GM21528 (cell line): Measurements from ENCODE around the gene NOL4L.

Source experiments
- ATAC-seq: cut with Tn5 transposase; IDR thresholded peaks from one replicate; pipeline ENCODE4 v1.9.1; 2021; ENCODE audit warnings: mild to moderate bottlenecking, moderate library complexity; ENCODE audit not compliant: unreplicated experiment, low FRiP score

The NOL4L gene

GRCh38 chr20:32614772-32615171, 29.6 kb upstream of the NOL4L start:
- no peak for ATAC-seq

- no peak for ATAC-seq
Measured at GRCh38 chr20:32614303-32614702, 29.2 kb upstream of the NOL4L start.

- ATAC-seq = no peak
Measured at GRCh38 chr20:32613192-32614053, 28.3 kb upstream of the NOL4L start.

GRCh38 chr20:32612351-32613191, 27.4 kb upstream of the NOL4L start:
- no peak for ATAC-seq

- no peak for ATAC-seq
Measured at GRCh38 chr20:32611868-32612267, 26.7 kb upstream of the NOL4L start.

- no peak for ATAC-seq
Measured at GRCh38 chr20:32611286-32611685, 26.2 kb upstream of the NOL4L start.

- no peak for ATAC-seq
Measured at GRCh38 chr20:32610472-32611218, 25.5 kb upstream of the NOL4L start.

- ATAC-seq = no peak
Measured at GRCh38 chr20:32609993-32610392, 24.9 kb upstream of the NOL4L start.

GRCh38 chr20:32609111-32609773, 24.1 kb upstream of the NOL4L start:
- no peak for ATAC-seq

GRCh38 chr20:32608664-32609015, 23.5 kb upstream of the NOL4L start:
- ATAC-seq = no peak

GRCh38 chr20:32607727-32608663, 22.9 kb upstream of the NOL4L start:
- no peak for ATAC-seq

- no peak for ATAC-seq
Measured at GRCh38 chr20:32607324-32607723, 22.2 kb upstream of the NOL4L start.

- no peak for ATAC-seq
Measured at GRCh38 chr20:32606790-32607189, 21.7 kb upstream of the NOL4L start.

- ATAC-seq = no peak
Measured at GRCh38 chr20:32606107-32606506, 21.0 kb upstream of the NOL4L start.

- no peak for ATAC-seq
Measured at GRCh38 chr20:32605167-32605656, 20.1 kb upstream of the NOL4L start.

GRCh38 chr20:32603046-32603726, 18.1 kb upstream of the NOL4L start:
- no peak for ATAC-seq

- ATAC-seq = no peak
Measured at GRCh38 chr20:32602273-32602672, 17.1 kb upstream of the NOL4L start.

GRCh38 chr20:32600681-32601237, 15.6 kb upstream of the NOL4L start:
- ATAC-seq = no peak
